Mesenchymal stem cell (in vitro differentiated cells and primary cell): ENCODE results near the gene ATXN7.
A peak's percentile ranks its signal among the peaks of the same experiment; 100 is the strongest.

Experiments used
- DNase-seq: peaks from one replicate; pipeline ENCODE4 v3.0.0-alpha.2; 2013
- H2AFZ ChIP-seq: one replicate; pipeline ENCODE4 v1.6.1; 2013; ENCODE audit warnings: low read depth, mild to moderate bottlenecking, control low read depth, inconsistent platforms, low read length, moderate library complexity
- H2AK5ac ChIP-seq: 2 replicates; pipeline ENCODE4 v1.6.1; 2013; ENCODE audit warnings: low read length, moderate library complexity, mild to moderate bottlenecking, inconsistent platforms; ENCODE audit not compliant: severe bottlenecking
- H2BK120ac ChIP-seq: one replicate; pipeline ENCODE4 v1.6.1; 2013; ENCODE audit warnings: low read depth, mild to moderate bottlenecking, inconsistent platforms, low read length, moderate library complexity
- H2BK12ac ChIP-seq, 2 experiments: one replicate each; pipeline ENCODE4 v1.6.1; 2013; ENCODE audit warnings: inconsistent platforms in 2 of 2, low read length in 2 of 2, mild to moderate bottlenecking in 2 of 2, moderate library complexity in 2 of 2, control low read depth in 1 of 2
- H2BK15ac ChIP-seq: one replicate; pipeline ENCODE4 v1.6.1; 2013; ENCODE audit warnings: mild to moderate bottlenecking, low read depth, inconsistent platforms; ENCODE audit not compliant: poor library complexity, severe bottlenecking
- H2BK5ac ChIP-seq: 2 replicates; pipeline ENCODE4 v1.6.1; 2013; ENCODE audit warnings: low read depth, mild to moderate bottlenecking, low read length, control low read depth, inconsistent platforms; ENCODE audit not compliant: poor library complexity, severe bottlenecking
- H3K14ac ChIP-seq, 2 experiments: one replicate each; pipeline ENCODE4 v1.6.1; 2013; ENCODE audit warnings: inconsistent platforms in 2 of 2, low read length in 2 of 2, control low read depth in 1 of 2, mild to moderate bottlenecking in 1 of 2, moderate library complexity in 1 of 2
- H3K18ac ChIP-seq, 2 experiments: one replicate each; pipeline ENCODE4 v1.6.1; 2013; ENCODE audit warnings: inconsistent platforms in 2 of 2, low read length in 2 of 2, control low read depth in 1 of 2, low read depth in 1 of 2, mild to moderate bottlenecking in 1 of 2
- H3K23ac ChIP-seq, 2 experiments: one replicate each; pipeline ENCODE4 v1.6.1; 2013; ENCODE audit warnings: inconsistent platforms in 2 of 2, low read length in 2 of 2, mild to moderate bottlenecking in 2 of 2, moderate library complexity in 2 of 2, control low read depth in 1 of 2
- H3K27ac ChIP-seq: 2 replicates; pipeline ENCODE4 v1.5.1; 2013; ENCODE audit warnings: mild to moderate bottlenecking, moderate library complexity, low read length, control low read depth, inconsistent platforms; ENCODE audit not compliant: poor library complexity, severe bottlenecking
- H3K27me3 ChIP-seq, 2 experiments: 2 replicates each; pipeline versions ENCODE4 v1.6.1 to v1.7.0; 2013; ENCODE audit warnings: low read length in 2 of 2, mild to moderate bottlenecking in 2 of 2, moderate library complexity in 2 of 2, control low read depth in 1 of 2, inconsistent platforms in 1 of 2; ENCODE audit not compliant: control insufficient read depth in 1 of 2, insufficient read depth in 1 of 2
- H3K36me3 ChIP-seq, 2 experiments: 2 replicates each; pipeline versions ENCODE4 v1.6.1 to v1.7.0; 2013; ENCODE audit warnings: low read length in 2 of 2, control low read depth in 1 of 2, inconsistent platforms in 1 of 2, low read depth in 1 of 2, mild to moderate bottlenecking in 1 of 2; ENCODE audit not compliant: insufficient read depth in 2 of 2, control insufficient read depth in 1 of 2
- H3K4ac ChIP-seq, 2 experiments: one replicate each; pipeline ENCODE4 v1.6.1; 2013; ENCODE audit warnings: inconsistent platforms in 2 of 2, low read length in 2 of 2, mild to moderate bottlenecking in 2 of 2, moderate library complexity in 2 of 2, control low read depth in 1 of 2, low read depth in 1 of 2
- H3K4me1 ChIP-seq: 2 replicates; pipeline ENCODE4 v1.6.1; 2013; ENCODE audit warnings: low read depth, low read length, control low read depth; ENCODE audit not compliant: control insufficient read depth, insufficient read depth
- H3K4me2 ChIP-seq: 2 replicates; pipeline ENCODE4 v1.6.1; 2013; ENCODE audit warnings: low read length, mild to moderate bottlenecking, inconsistent platforms; ENCODE audit not compliant: poor library complexity, severe bottlenecking
- H3K4me3 ChIP-seq, 2 experiments: 2 replicates each; pipeline versions ENCODE4 v1.5.1 to v1.7.0; 2013; ENCODE audit warnings: low read length in 2 of 2, mild to moderate bottlenecking in 2 of 2, control low read depth in 1 of 2, low read depth in 1 of 2; ENCODE audit not compliant: insufficient read depth in 1 of 2
- H3K79me1 ChIP-seq: replicated peaks from 2 replicates; pipeline ENCODE4 v1.6.1; 2013; ENCODE audit warnings: mild to moderate bottlenecking, control low read depth, low read length, inconsistent platforms; ENCODE audit not compliant: poor library complexity, severe bottlenecking
- H3K9ac ChIP-seq: 2 replicates; pipeline ENCODE4 v1.7.0; 2013; ENCODE audit warnings: mild to moderate bottlenecking, low read length, moderate library complexity
- H3K9me3 ChIP-seq: 2 replicates; pipeline ENCODE4 v1.7.0; 2013; ENCODE audit warnings: mild to moderate bottlenecking, low read length; ENCODE audit not compliant: control insufficient read depth
- H4K8ac ChIP-seq: one replicate; pipeline ENCODE4 v1.6.1; 2013; ENCODE audit warnings: inconsistent platforms, mild to moderate bottlenecking, low read length, moderate library complexity
- H4K91ac ChIP-seq: one replicate; pipeline ENCODE4 v1.6.1; 2013; ENCODE audit warnings: mild to moderate bottlenecking, low read length, inconsistent platforms
- WGBS: methylation state at CpG from one replicate; pipeline ENCODE4 v1.1.7; 2013; ENCODE audit warnings: mixed read lengths; 5-methylcytosine and 5-hydroxymethylcytosine counted together

Gene ATXN7

GRCh38 chr3:64021922-64022321, 158.3 kb downstream of the ATXN7 start:
- H3K79me1 ChIP-seq: peaks cover 3% of the 10 kb centered on the region
- H3K27ac ChIP-seq: no peak overlapping the region
- no peak overlapping the region for H2BK120ac ChIP-seq
- H3K4ac ChIP-seq: no peak overlapping the region
- H3K18ac ChIP-seq: no peak overlapping the region
- H2BK12ac ChIP-seq: no peak overlapping the region
- H2AFZ ChIP-seq: no peak overlapping the region
- no peak overlapping the region for H2BK15ac ChIP-seq
- H3K36me3 ChIP-seq: peaks cover 0 to 51% of the 10 kb centered on the region in 2 experiments
- no peak for DNase-seq
- no peak overlapping the region for H4K91ac ChIP-seq
- H3K27me3 ChIP-seq: no peaks in the 10 kb centered on the region
- peak overlapping the region; percentile 86 for H3K4me2 ChIP-seq
- WGBS: 90% methylated on average over 4 of the region's 6 CpGs
- H3K9ac ChIP-seq: peak overlapping the region; percentile 99
- no peak overlapping the region for H4K8ac ChIP-seq
- H3K23ac ChIP-seq: no peak overlapping the region
- H2BK5ac ChIP-seq: no peak overlapping the region
- no peak overlapping the region for H3K14ac ChIP-seq
- H3K4me1 ChIP-seq: peaks cover 7% of the 10 kb centered on the region
- H3K4me3 ChIP-seq: peak overlapping the region in 1 of 2 experiments; percentile 88
- H3K9me3 ChIP-seq: no peaks in the 10 kb centered on the region
- H2AK5ac ChIP-seq: no peak overlapping the region

- Histone ChIP-seq H3K9me3 (no peaks in the 10 kb centered on the region), H2BK120ac (no peak overlapping the region), H3K27ac (no peak overlapping the region), H3K4me3 (peak overlapping the region; percentile 88 to 94), H2AK5ac (no peak overlapping the region), H3K9ac (peak overlapping the region; percentile 99), H2AFZ (no peak overlapping the region), H3K18ac (no peak overlapping the region), H3K36me3 (peaks cover 0 to 44% of the 10 kb centered on the region in 2 experiments), H3K79me1 (peaks cover 3% of the 10 kb centered on the region), H2BK5ac (no peak overlapping the region), H3K4ac (peak overlapping the region; percentile 19 to 73), H2BK15ac (no peak overlapping the region), H4K8ac (no peak overlapping the region), H3K4me2 (peak overlapping the region; percentile 86), H3K23ac (no peak overlapping the region), H3K4me1 (peaks cover 7% of the 10 kb centered on the region), H2BK12ac (no peak overlapping the region), H3K14ac (no peak overlapping the region), H3K27me3 (no peaks in the 10 kb centered on the region), H4K91ac (no peak overlapping the region)
- WGBS: 33% methylated on average over 24 of the region's 24 CpGs
- DNase-seq: peak; percentile 38
Measured at GRCh38 chr3:64022451-64023186, 159.0 kb downstream of the ATXN7 start.

GRCh38 chr3:64023187-64023860, 159.7 kb downstream of the ATXN7 start, which contains the start of gene PSMD6:
Gene PSMD6 (minus strand): TSS chr3:64023494. CDS start chr3:64023419, 75 bp downstream.
- Histone ChIP-seq H3K9ac (peak within 1 kb of the TSS; percentile 99), H4K91ac (peak within 1 kb of the TSS; percentile 88), H4K8ac (peak within 1 kb of the TSS; percentile 100), H2BK5ac (no peak within 1 kb of the TSS), H2AFZ (peak within 1 kb of the TSS; percentile 74), H3K18ac (peak within 1 kb of the TSS; percentile 85 to 98), H2BK12ac (no peak within 1 kb of the TSS), H3K79me1 (peaks cover 2% of the 10 kb centered on the region), H2BK120ac (peak within 1 kb of the TSS; percentile 21), H3K27ac (no peak within 1 kb of the TSS), H2BK15ac (peak within 1 kb of the TSS; percentile 44), H3K9me3 (no peaks in the 10 kb centered on the region), H3K23ac (no peak within 1 kb of the TSS), H3K4ac (peak within 1 kb of the TSS; percentile 19 to 73), H3K27me3 (no peaks in the 10 kb centered on the region), H3K4me2 (peak within 1 kb of the TSS; percentile 86), H2AK5ac (no peak within 1 kb of the TSS), H3K14ac (peak within 1 kb of the TSS in 1 of 2 experiments; percentile 56), H3K4me1 (peaks cover 7% of the 10 kb centered on the region), H3K36me3 (peaks cover 0 to 37% of the 10 kb centered on the region in 2 experiments), H3K4me3 (peak within 1 kb of the TSS; percentile 88 to 94)
- 4% methylated on average over 53 of the region's 59 CpGs for WGBS
- DNase-seq: peak; percentile 89

DNA sequence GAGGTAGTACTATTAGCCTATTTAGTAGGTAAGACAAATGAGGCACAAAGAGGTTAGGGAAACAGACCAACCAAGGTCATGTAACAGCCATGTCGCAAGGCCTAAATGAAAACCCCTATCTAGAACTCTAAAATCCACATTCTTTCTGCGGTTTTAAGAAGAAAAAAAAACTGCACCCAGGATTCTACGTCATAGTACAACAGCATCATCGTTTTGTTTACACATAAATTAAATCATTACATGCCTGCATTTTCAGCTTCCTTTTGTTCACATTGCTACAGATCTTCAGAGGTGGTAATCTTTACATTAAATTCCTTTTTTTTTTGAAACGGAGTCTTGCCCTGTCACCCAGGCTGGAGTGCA, 160.2 kb downstream of the ATXN7 start:
- no peak overlapping the region for H4K91ac ChIP-seq
- peak overlapping the region in 1 of 2 experiments; percentile 88 for H3K4me3 ChIP-seq
- no peak overlapping the region for H3K23ac ChIP-seq
- 73% methylated on average over 5 of the region's 5 CpGs for WGBS
- H3K27me3 ChIP-seq: peaks cover 0 to under 1% of the 10 kb centered on the region in 2 experiments
- no peak overlapping the region for H2AK5ac ChIP-seq
- H3K14ac ChIP-seq: no peak overlapping the region
- H2BK120ac ChIP-seq: no peak overlapping the region
- H2BK12ac ChIP-seq: no peak overlapping the region
- no peak overlapping the region for H4K8ac ChIP-seq
- H3K4me1 ChIP-seq: peaks cover 7% of the 10 kb centered on the region
- peaks cover 0 to 32% of the 10 kb centered on the region in 2 experiments for H3K36me3 ChIP-seq
- peaks cover 2% of the 10 kb centered on the region for H3K79me1 ChIP-seq
- no peak overlapping the region for H3K4me2 ChIP-seq
- peak overlapping the region; percentile 99 for H3K9ac ChIP-seq
- peak; percentile 31 for DNase-seq
- H2BK15ac ChIP-seq: no peak overlapping the region
- H2AFZ ChIP-seq: no peak overlapping the region
- no peak overlapping the region for H2BK5ac ChIP-seq
- no peaks in the 10 kb centered on the region for H3K9me3 ChIP-seq
- H3K18ac ChIP-seq: no peak overlapping the region
- H3K27ac ChIP-seq: no peak overlapping the region
- H3K4ac ChIP-seq: no peak overlapping the region
